GM18870 (cell line): ENCODE data around the gene AMPH.

Source experiments
- ATAC-seq: cut with Tn5 transposase; IDR thresholded peaks from one replicate; pipeline ENCODE4 v1.9.1; 2021; ENCODE audit warnings: moderate library complexity; ENCODE audit not compliant: unreplicated experiment

The AMPH gene

DNA sequence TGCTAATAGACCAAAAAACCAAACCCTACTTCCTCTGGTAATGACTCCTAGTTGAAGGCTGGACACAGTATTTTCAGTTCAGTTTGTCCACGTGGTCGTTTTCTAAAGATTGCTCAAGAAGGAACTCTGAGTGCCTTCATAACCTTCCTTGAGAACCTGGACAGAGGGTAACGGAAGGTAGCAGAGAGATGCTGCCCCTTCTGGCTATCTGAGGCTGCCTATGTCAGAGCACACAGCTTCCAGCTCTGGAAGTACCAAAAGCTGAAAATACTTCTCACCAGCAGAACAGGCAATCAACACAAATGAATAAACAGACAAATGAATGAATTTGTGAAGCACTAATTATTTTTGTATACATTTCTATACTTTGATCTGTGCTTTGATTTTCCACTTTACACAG is 85.2 kb downstream of the AMPH start:
- no peak for ATAC-seq

DNA sequence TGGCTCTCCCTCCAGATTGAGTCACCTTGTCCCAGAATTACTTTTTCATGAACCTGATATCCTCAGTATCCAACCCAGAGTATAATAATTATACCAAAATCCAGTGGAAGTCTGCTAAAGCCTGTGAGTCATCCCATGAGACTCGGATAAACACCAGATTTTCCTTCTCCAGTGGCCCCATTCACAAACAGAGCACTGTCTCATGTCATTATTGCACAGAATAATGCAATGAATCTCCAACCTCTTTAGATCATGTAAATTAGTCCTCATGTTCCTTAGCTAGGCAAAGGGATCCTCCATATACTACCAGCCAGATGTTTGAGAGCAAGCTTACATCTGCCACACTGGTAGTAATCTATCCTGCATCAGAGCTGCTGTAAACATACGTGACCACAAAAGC is 89.0 kb downstream of the AMPH start:
- ATAC-seq = no peak

DNA sequence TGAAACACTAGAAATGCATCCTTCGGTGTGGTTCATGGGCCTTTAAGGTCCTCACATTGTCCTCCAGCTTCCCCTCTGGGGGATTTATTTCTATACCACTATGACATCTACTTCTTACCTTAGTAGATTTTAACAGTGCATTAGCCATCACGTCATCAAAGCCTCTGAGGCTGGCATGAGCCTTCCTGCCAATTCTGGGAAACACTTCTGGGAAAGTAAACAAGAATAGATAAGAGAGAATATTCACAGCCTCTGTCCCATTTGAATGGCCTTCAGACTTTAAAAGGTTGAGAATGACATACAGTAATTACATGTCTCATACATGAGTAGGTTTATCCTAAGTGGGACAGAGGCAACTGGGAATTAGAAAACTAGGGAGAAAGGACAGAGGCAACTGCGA is 89.7 kb downstream of the AMPH start:
- no peak for ATAC-seq

DNA sequence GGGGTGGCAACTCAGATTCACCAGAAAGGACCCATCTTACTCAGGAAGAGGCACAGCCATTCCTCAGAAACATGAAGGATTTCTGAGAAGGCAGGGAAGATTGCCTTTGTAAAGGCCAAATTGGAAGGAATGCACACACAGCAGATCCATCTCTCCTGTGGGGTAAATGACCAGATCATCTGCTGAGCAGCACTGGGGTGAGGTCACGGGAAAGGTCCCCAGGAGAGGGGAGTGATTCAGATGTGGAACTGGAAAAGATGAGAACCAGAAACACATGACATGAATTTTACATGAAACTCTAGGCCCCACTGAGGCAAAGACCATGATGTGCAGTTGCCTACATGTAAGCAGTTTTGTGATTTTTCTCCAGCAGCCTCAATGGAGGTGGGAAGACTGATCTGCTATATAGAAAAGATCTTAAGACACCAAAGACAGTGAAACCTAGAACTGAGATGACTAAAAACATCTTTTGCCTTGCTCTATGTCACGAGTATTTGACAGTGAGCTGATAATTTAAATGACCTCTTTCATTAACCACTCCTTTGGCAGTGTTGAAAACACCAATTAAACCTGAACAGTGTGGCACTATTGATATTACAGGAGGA is 91.6 kb downstream of the AMPH start:
- ATAC-seq = no peak

DNA sequence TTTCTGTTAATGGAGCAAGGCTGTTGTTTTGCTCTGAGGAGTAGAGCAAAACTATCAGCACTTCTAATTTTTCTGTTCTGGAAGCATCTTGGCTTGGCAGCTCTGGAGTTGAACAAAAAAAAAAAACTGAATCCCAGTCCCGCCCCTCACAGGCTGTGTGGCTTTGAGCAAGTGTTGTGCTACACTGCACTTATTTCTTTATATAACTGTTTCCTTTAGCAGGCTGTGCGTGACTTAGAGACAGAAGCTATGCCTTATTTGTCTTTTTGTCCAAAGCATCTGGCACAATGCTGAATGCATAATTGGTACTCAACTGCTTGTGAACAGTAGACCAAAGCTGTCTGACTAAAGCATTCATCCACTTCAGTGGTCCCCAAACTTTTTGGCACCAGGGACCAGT is 96.1 kb downstream of the AMPH start:
- no peak for ATAC-seq

DNA sequence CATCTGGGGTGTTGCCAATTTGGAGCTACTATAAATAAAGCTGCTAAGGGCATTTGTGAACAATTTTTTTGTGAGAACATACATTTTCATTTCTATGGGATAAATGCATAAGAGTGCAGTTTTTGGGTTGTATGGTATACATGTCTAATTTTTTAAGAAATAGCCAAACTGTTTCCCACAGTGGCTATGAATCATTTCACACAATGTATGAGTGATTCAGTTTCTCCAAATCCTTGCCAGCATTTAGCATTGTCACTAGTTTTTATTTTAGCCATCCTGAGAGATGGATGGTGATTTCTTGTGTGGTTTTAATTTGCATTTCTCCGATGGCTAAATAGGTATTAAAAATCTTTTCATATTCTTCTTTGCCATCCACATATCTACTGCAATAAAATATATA is 105.3 kb downstream of the AMPH start:
- ATAC-seq = no peak

DNA sequence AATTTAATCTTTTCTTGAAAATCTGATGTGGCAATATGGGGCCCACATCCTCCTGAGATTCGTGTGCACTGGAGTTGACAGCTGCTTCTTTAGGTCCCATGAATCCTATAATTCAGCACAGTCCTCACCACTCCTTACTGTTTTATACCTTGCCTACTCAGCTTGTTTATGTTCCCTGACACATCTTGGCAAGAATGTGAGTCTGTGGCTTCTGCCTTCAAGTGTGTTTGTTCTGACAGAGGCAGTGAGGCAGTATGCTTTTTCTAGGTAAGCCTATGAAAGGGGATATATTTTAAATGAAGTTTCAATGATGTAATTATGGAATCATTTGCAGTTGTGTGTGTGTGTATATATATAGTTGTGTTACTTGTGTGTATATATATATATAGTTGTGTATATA is 106.4 kb downstream of the AMPH start:
- no peak for ATAC-seq

DNA sequence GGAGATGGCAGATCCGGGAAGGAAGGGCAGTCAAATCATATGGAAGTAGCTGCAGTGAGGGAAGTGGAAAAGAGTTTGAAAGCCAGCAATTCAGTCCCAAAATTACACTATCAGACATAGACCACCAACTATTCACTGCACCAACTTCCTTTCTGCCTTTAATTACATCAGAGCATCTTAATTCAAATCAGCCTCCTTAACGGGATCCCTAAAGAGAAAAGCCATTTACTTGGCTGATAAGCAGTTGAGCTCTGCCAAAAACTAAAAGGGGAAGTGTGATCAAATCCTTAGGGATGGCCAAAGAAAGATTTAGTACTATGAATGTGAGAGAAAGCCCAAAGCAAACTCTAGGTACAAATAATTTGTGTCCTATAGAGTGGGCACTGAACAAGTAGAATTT is 110.4 kb downstream of the AMPH start:
- ATAC-seq = no peak

DNA sequence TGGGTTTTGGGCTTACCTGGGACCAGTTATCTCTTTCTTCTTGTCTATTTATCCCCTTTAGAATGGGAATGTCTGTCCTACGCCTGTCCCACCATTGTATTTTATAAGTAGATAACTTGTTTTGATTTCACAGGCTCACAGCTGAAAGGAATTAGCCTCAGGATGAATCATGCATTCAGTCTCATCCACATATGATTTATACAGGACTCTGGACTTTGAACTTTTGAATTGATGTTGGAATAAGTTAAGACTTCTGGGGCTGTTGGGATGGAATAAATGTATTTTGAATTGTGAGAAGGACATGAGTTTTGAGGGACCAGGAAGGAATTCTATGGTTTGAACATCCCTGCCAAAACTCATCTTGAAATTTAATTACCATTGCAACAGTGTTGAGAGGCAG is 112.6 kb downstream of the AMPH start:
- ATAC-seq = no peak

DNA sequence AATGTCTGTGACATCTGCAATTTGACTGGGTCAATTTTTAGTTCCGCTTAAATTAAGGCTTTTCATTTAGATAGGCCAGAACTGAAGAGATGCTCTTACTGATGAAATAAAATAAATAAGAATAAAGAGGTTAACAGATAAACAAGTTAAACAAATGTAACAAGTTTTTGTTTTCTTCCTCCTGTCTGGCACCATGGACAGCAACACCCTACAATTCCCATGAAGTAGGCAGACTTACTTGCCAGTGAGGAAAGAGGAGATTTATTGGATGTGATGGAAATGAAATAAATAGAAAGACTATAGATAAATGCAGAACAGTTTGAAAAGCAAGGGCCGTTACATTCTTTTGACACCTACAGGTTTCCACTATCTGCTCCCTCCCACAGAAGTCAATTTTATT is 118.5 kb downstream of the AMPH start:
- no peak for ATAC-seq

DNA sequence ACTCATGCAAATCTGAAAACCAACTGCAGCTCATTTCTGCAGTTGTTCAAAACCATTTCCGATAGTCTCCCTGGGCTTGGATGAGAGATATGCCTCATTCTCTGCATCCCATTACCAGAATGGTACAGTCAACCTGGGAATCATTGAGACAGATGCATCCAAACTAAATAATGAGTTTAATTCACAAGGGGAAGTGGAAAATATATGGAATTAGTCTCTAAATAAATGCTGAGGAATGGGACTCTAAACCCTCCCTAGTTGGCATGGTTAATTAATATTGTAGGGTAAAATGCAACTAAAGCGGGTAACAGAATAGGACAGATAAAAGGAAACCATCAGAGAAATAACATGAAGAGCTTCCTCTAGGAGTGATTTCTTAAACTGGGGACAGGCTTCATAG is 118.9 kb downstream of the AMPH start:
- ATAC-seq = no peak

DNA sequence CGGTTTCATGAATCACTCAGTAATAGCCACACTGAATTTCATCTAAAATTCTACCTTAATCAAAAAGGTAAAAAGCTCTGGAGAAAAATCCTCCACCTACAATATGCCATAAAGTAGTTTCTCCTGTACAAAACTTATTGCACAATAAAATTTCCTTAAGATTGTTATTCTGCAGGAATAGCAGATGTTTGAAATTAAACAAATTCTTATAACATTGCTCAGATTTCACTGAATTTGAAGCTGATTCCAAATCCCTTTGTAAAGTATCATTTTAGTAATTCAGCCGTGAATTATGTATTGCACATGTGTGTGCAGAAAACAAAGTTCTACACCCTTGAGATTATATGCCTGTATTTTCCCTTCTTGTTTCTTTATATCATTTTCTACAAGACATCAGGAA is 123.8 kb downstream of the AMPH start:
- ATAC-seq = no peak

DNA sequence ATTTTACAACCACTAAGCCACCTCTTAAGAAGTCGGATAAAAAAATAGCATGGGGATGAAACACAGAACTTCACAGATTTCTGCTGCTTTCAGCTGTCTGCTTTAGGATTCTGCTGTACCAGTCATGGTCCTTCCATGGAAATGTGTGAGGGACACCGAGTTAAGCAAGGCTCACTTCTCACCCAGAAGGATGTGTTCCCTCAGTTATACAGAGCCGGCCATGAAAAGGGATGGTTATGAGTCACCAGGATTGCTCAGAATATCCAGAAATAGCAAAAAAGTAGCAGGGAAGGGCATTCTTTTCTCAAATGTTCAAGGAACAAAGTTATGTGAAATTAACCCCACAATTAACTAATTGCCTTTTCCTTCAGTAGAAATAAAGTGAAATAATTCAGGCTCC is 124.4 kb downstream of the AMPH start:
- no peak for ATAC-seq

DNA sequence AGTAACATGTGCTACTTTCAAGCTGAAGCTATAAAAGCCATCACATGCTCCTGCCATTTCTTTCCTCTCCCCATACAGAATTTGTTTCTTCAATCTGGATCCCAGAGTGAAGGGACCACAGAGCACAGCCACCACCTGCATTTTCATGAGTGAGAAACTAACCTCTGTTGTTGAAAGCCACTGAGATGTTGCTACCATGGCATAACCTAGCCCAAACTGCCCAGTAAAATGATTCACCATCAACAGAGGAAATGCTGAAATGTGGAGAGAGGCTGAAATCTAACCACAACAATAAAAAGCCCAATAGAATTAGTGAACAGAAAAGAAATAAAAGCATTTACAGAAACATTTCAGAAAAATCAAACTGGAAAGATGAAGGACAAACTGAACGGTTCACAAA is 125.2 kb downstream of the AMPH start:
- no peak for ATAC-seq

DNA sequence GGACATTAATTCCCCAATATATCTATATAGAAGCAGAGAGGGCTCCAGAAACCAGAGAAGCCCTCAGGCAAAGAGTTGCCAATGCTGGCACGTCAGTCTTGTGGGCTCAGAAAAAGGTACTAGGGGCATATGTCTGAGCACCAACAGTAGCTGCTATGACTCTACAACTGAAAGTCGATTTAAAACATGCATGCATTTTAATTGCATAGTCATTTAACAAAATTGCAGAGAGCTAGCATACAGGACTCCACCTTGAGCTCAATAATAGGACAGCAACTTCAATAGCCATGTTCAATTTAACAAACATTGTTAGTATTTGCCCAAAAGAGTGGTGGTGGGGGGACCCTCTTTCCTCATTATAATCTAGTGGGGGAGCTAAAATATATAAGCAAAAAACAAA is 126.5 kb downstream of the AMPH start:
- no peak for ATAC-seq

DNA sequence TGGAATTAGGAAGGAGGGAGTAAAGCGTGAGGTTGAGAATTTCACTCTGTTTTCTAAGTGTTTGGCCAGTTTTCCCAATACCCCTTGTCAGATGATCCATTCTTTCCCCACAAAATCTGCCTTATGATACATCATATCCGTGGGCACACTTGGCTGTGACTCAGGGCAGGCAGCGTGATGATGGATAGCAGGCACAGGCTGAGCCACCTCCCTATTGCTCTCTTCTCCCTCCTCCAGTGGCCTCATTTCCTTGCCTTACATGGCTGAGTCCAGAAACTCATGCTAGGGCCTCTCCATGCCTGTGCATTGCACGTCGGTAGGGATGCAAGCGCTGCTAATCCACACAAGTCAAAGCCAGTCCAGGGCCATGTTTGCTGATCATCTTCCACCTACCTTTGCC is 128.3 kb downstream of the AMPH start:
- ATAC-seq = no peak

DNA sequence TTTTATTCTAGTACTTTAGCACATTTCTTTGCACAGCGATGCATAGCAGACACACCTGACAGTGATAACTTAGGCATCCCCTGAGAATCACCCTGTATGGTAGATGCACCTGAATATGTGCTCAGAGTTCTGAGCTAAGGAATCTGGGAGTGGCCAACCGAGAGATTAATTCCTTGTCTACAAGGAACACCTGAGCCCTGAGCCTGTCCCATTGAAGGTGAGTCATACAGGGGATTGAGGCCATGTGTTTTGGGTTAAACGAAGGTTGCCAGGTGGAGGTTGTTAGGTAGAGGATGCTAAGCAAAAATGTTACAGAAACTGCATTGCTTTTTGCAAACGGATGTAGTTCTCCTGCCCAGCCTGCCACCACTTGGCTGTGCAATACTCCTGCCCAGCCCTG is 128.9 kb downstream of the AMPH start:
- no peak for ATAC-seq

DNA sequence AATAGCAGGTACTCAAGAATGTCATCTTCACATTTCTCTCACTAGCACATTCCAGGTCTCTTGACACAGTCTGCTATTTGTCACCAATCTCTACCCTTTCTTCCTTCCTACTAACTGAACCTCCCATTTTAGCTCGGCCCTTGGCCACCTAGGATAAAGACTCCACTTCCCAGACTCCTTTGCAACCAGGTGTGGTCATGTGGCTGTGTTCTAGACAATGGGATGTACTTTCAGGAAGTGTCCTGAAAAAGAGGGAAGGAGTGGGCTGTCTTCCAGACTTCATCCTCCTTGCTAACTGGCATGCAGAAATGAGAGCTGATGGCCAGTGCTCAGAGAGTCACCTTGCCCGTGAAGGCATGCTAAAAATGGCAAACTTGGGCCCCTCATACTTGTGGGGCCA is 139.2 kb downstream of the AMPH start:
- no peak for ATAC-seq

DNA sequence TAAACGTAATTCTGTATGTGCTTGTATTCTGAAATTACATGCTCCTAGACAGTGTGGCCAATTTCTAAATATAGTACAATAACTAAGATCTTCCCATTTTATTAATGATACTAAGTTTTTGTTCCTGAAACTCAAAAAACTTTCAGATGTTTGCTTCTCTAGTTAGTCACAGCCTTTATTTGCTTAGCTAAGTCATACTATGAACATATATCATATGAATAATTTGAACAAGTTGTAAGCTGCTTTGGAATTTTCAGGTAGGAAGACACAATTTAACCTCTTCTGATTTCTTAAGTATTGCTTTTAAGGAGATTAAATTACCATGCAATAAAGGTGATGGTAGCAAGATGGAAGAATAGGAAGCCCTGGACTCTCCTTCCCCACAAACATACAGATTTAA is 148.7 kb downstream of the AMPH start:
- no peak for ATAC-seq

DNA sequence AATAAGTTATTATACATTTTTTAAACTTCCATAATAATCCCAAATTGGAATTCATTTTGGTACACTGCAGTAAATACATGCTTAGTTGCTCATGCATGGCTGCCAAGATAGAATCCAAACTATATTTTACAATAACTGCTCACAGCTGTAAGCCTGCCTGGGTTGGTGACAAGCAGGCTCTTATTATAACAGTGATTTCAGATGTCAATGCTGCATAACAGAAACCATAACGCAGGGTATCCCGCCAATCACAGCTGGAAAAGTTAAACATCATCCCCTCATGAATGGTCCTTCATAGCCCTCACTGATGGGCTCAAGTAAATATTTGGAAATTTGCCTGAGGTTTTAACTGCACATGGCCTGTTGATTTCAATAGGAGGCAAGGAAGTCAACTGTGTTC is 149.8 kb downstream of the AMPH start:
- ATAC-seq = no peak

DNA sequence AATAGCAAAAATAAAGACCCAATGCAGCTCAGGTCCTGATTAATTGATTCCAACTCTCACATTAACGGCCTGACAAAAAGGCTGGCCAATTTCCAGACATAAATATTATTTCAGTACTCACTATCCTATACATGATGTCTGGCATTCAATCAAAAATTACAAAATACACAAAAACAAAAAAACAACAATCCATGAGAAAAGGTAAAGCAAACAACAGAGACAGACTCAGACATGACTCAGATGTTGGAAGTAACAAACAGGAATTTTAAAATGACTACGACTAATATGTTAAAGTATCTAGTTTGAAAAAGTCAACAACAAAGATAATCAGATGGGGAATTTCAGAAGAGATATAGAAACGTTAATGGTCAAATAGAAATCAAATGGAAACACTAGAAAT is 152.8 kb downstream of the AMPH start:
- no peak for ATAC-seq

DNA sequence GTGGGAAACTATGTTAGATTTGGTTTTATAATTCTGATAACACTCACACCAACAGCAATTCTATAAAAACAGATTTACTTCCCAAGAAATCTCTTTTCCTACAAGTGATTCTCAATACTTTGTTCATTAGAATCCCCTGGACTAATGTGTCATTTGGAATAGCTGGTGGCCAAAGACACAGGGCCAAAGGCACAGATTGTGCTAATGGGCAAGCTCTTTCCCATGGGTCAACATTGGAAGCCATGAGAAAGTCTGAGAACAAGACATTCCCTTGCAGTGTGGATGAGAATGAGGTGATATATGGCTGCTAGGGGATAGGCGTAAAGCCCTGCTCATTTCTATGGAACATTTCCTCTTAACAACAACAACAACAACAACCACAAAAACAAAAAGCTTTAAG is 153.8 kb downstream of the AMPH start:
- ATAC-seq = no peak

DNA sequence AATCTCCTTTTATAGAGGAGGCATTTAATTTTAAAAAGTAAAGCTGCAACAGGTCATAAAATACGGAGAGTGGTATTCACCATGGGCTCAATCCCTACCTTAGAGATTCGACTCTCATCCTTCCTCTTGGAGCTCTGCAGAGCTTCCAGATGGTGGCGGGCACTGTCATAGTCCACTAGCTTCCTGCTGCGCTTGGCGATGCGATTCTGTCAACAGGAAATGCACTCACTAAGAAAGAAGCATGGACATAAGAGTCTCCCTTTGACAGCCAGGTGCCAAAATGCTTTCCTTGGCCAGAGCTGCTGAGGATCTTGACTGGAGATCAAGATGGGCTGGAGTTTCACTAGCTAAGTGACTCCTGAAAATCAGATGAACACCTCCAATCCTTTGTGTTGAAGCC is 154.4 kb downstream of the AMPH start:
- no peak for ATAC-seq

DNA sequence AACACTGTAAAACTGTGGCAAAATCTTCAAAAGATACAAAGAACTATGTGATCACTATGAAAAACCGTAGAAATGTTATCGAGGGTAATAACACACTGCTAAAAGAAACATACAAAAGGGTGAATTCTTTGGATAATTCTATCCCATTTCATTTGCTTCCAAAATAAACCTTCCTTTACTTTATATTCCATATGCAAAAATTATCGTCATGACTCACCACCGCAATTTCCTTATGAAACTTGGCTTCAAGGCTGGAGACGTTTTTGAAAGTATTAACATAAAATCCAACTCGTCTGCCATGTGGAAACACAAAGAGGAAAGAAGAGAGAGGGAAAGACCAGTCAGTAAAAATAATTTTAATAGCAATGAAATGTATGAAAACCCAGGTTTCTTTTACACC is 165.2 kb downstream of the AMPH start:
- ATAC-seq = no peak
